Mesenchymal stem cell (in vitro differentiated cells and primary cell): ENCODE data around the gene MRPL55.

ENCODE experiments used
- DNase-seq: peaks from one replicate; pipeline ENCODE4 v3.0.0-alpha.2; 2013
- H2AFZ ChIP-seq: one replicate; pipeline ENCODE4 v1.6.1; 2013; ENCODE audit warnings: low read depth, mild to moderate bottlenecking, control low read depth, inconsistent platforms, low read length, moderate library complexity
- H2AK5ac ChIP-seq: 2 replicates; pipeline ENCODE4 v1.6.1; 2013; ENCODE audit warnings: low read length, moderate library complexity, mild to moderate bottlenecking, inconsistent platforms; ENCODE audit not compliant: severe bottlenecking
- H2BK120ac ChIP-seq: one replicate; pipeline ENCODE4 v1.6.1; 2013; ENCODE audit warnings: low read depth, mild to moderate bottlenecking, inconsistent platforms, low read length, moderate library complexity
- H2BK12ac ChIP-seq, 2 experiments: one replicate each; pipeline ENCODE4 v1.6.1; 2013; ENCODE audit warnings: inconsistent platforms in 2 of 2, low read length in 2 of 2, mild to moderate bottlenecking in 2 of 2, moderate library complexity in 2 of 2, control low read depth in 1 of 2
- H2BK15ac ChIP-seq: one replicate; pipeline ENCODE4 v1.6.1; 2013; ENCODE audit warnings: mild to moderate bottlenecking, low read depth, inconsistent platforms; ENCODE audit not compliant: poor library complexity, severe bottlenecking
- H2BK5ac ChIP-seq: 2 replicates; pipeline ENCODE4 v1.6.1; 2013; ENCODE audit warnings: low read depth, mild to moderate bottlenecking, low read length, control low read depth, inconsistent platforms; ENCODE audit not compliant: poor library complexity, severe bottlenecking
- H3K14ac ChIP-seq, 2 experiments: one replicate each; pipeline ENCODE4 v1.6.1; 2013; ENCODE audit warnings: inconsistent platforms in 2 of 2, low read length in 2 of 2, control low read depth in 1 of 2, mild to moderate bottlenecking in 1 of 2, moderate library complexity in 1 of 2
- H3K18ac ChIP-seq, 2 experiments: one replicate each; pipeline ENCODE4 v1.6.1; 2013; ENCODE audit warnings: inconsistent platforms in 2 of 2, low read length in 2 of 2, control low read depth in 1 of 2, low read depth in 1 of 2, mild to moderate bottlenecking in 1 of 2
- H3K23ac ChIP-seq, 2 experiments: one replicate each; pipeline ENCODE4 v1.6.1; 2013; ENCODE audit warnings: inconsistent platforms in 2 of 2, low read length in 2 of 2, mild to moderate bottlenecking in 2 of 2, moderate library complexity in 2 of 2, control low read depth in 1 of 2
- H3K27ac ChIP-seq: 2 replicates; pipeline ENCODE4 v1.5.1; 2013; ENCODE audit warnings: mild to moderate bottlenecking, moderate library complexity, low read length, control low read depth, inconsistent platforms; ENCODE audit not compliant: poor library complexity, severe bottlenecking
- H3K27me3 ChIP-seq, 2 experiments: 2 replicates each; pipeline versions ENCODE4 v1.6.1 to v1.7.0; 2013; ENCODE audit warnings: low read length in 2 of 2, mild to moderate bottlenecking in 2 of 2, moderate library complexity in 2 of 2, control low read depth in 1 of 2, inconsistent platforms in 1 of 2; ENCODE audit not compliant: control insufficient read depth in 1 of 2, insufficient read depth in 1 of 2
- H3K36me3 ChIP-seq, 2 experiments: 2 replicates each; pipeline versions ENCODE4 v1.6.1 to v1.7.0; 2013; ENCODE audit warnings: low read length in 2 of 2, control low read depth in 1 of 2, inconsistent platforms in 1 of 2, low read depth in 1 of 2, mild to moderate bottlenecking in 1 of 2; ENCODE audit not compliant: insufficient read depth in 2 of 2, control insufficient read depth in 1 of 2
- H3K4ac ChIP-seq, 2 experiments: one replicate each; pipeline ENCODE4 v1.6.1; 2013; ENCODE audit warnings: inconsistent platforms in 2 of 2, low read length in 2 of 2, mild to moderate bottlenecking in 2 of 2, moderate library complexity in 2 of 2, control low read depth in 1 of 2, low read depth in 1 of 2
- H3K4me1 ChIP-seq: 2 replicates; pipeline ENCODE4 v1.6.1; 2013; ENCODE audit warnings: low read depth, low read length, control low read depth; ENCODE audit not compliant: control insufficient read depth, insufficient read depth
- H3K4me2 ChIP-seq: 2 replicates; pipeline ENCODE4 v1.6.1; 2013; ENCODE audit warnings: low read length, mild to moderate bottlenecking, inconsistent platforms; ENCODE audit not compliant: poor library complexity, severe bottlenecking
- H3K4me3 ChIP-seq, 2 experiments: 2 replicates each; pipeline versions ENCODE4 v1.5.1 to v1.7.0; 2013; ENCODE audit warnings: low read length in 2 of 2, mild to moderate bottlenecking in 2 of 2, control low read depth in 1 of 2, low read depth in 1 of 2; ENCODE audit not compliant: insufficient read depth in 1 of 2
- H3K79me1 ChIP-seq: replicated peaks from 2 replicates; pipeline ENCODE4 v1.6.1; 2013; ENCODE audit warnings: mild to moderate bottlenecking, control low read depth, low read length, inconsistent platforms; ENCODE audit not compliant: poor library complexity, severe bottlenecking
- H3K9ac ChIP-seq: 2 replicates; pipeline ENCODE4 v1.7.0; 2013; ENCODE audit warnings: mild to moderate bottlenecking, low read length, moderate library complexity
- H3K9me3 ChIP-seq: 2 replicates; pipeline ENCODE4 v1.7.0; 2013; ENCODE audit warnings: mild to moderate bottlenecking, low read length; ENCODE audit not compliant: control insufficient read depth
- H4K8ac ChIP-seq: one replicate; pipeline ENCODE4 v1.6.1; 2013; ENCODE audit warnings: inconsistent platforms, mild to moderate bottlenecking, low read length, moderate library complexity
- H4K91ac ChIP-seq: one replicate; pipeline ENCODE4 v1.6.1; 2013; ENCODE audit warnings: mild to moderate bottlenecking, low read length, inconsistent platforms
- WGBS: methylation state at CpG from one replicate; pipeline ENCODE4 v1.1.7; 2013; ENCODE audit warnings: mixed read lengths; 5-methylcytosine and 5-hydroxymethylcytosine counted together

Gene MRPL55

DNA sequence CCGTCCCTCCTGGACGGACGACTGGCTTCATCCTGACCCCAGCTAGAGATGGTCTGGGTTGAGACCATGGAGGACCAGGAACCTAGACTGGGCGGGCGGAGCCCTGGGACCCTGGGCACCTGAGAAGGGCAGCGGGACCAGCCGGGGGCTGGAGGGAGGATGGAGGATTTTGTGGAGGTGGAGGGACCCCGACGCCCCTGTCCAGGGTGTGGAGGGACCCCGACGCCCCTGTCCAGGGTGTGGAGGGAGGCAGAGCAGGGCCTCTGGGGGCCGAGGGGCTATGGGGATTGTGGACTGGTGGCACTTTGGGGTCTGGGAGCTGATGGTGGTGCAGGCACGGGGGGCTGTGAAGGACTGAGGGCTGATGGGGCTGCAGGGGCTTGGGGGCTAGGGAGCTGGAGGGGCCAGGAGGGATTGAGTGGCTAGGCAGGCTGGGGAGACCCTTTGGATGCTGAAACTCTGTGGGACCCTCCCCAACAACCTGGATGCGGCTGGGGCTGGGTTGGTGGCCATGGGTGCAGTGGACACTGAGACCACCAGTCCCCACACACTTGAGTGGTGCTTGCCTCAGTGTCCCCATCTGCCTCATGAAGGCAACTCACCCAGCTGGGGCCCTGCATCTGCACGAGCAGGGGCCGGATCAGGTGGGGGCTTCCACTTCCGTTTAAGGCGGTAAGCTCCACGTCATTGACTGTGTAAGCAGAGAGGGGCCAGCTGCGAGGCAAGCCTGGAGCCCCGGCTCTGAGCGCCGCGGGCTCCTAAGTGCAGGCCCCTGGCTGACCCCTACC lies 48.0 kb upstream of the MRPL55 start:
- Histone ChIP-seq H3K9ac (no peak overlapping the region), H3K4me2 (no peak overlapping the region), H3K27ac (no peak overlapping the region), H4K91ac (no peak overlapping the region), H2BK12ac (no peak overlapping the region), H2BK5ac (no peak overlapping the region), H4K8ac (no peak overlapping the region), H3K9me3 (no peaks in the 10 kb centered on the region), H2AK5ac (no peak overlapping the region), H3K4me1 (peaks cover 2% of the 10 kb centered on the region), H3K18ac (no peak overlapping the region), H3K4me3 (no peak overlapping the region), H3K36me3 (peaks cover 0 to 29% of the 10 kb centered on the region in 2 experiments), H2AFZ (no peak overlapping the region), H3K23ac (no peak overlapping the region), H3K4ac (no peak overlapping the region), H3K27me3 (peaks cover 0 to 8% of the 10 kb centered on the region in 2 experiments), H2BK120ac (no peak overlapping the region), H3K14ac (no peak overlapping the region), H2BK15ac (peak overlapping the region; percentile 53), H3K79me1 (peaks cover 5% of the 10 kb centered on the region)
- no peak for DNase-seq
- WGBS = 94% methylated on average over 24 of the region's 24 CpGs

DNA sequence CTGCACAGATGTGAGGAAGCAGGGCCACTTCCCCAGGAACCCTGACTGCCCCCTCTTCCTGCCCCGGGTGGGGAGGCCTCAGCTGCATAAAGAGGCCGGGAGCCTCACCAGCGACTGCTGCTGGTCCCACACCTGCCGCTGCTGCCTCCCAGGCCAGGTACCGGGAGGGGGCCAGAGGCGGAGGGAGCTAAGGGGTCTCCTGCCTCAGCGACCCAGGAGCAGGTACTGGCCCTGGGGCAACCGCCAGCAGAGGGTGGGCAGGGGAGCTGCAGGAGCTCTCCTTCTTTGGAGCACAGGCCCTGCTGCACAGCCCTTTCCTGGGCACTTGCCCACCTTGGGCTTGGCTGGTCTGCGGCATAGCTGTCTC lies 47.4 kb upstream of the MRPL55 start:
- no peak overlapping the region for H2AFZ ChIP-seq
- no peak overlapping the region for H3K9ac ChIP-seq
- H2BK12ac ChIP-seq = no peak overlapping the region
- 88% methylated on average over 9 of the region's 9 CpGs for WGBS
- peaks cover 0 to 8% of the 10 kb centered on the region in 2 experiments for H3K27me3 ChIP-seq
- H3K18ac ChIP-seq = no peak overlapping the region
- H3K79me1 ChIP-seq = peaks cover 8% of the 10 kb centered on the region
- peaks cover 0 to 35% of the 10 kb centered on the region in 2 experiments for H3K36me3 ChIP-seq
- H3K4me3 ChIP-seq = no peak overlapping the region
- no peak overlapping the region for H3K23ac ChIP-seq
- no peak overlapping the region for H3K27ac ChIP-seq
- no peak for DNase-seq
- H3K4me2 ChIP-seq = no peak overlapping the region
- H2BK120ac ChIP-seq = no peak overlapping the region
- H2AK5ac ChIP-seq = no peak overlapping the region
- no peak overlapping the region for H2BK5ac ChIP-seq
- peaks cover 4% of the 10 kb centered on the region for H3K4me1 ChIP-seq
- no peaks in the 10 kb centered on the region for H3K9me3 ChIP-seq
- no peak overlapping the region for H4K91ac ChIP-seq
- no peak overlapping the region for H3K4ac ChIP-seq
- H3K14ac ChIP-seq = no peak overlapping the region
- H2BK15ac ChIP-seq = no peak overlapping the region
- no peak overlapping the region for H4K8ac ChIP-seq

DNA sequence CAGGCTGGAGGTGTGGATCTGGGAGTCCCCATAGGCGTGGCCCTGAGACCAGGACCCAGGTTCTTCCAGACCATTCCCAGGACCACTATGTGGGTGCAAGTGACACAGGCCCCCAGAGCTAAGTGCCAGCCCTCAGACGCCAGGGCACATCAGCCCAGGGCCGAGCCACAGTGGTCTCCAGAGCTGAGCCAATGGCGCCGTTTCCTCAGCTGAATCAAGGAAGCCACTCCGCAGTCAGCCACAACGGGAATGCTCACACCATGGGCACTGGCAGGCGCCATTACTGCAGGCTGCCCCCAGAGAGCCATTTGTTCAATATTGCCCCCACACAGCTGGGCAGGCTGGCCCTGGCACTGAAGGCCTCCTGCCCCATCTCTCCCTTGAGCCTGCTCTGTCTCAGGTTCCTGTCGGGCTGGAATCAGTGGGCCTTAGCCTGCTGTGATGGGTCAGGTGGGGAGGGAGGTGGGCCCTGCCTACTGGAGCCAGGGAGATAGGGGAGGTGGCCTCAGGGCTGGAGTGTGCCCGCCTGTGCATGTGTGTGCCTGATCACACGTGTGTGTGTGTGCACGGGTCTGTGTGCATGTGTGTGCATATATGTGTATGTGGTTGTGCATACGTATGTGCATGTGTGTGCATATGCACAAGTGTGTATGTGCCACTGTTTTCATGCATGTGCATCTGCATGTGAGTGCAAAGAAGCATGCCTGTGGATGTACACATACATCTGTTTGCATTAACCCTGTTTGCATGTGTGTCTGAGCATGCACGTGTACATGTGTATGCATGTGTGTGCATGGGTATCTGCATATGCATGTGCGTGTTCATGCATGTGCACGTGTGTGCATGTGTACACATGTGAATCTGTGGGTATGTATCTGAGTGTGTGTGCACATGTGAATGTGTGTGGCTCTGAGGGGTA lies 46.8 kb upstream of the MRPL55 start:
- no peak overlapping the region for H3K18ac ChIP-seq
- no peak overlapping the region for H2AFZ ChIP-seq
- no peak overlapping the region for H2BK15ac ChIP-seq
- H2BK120ac ChIP-seq = no peak overlapping the region
- no peak for DNase-seq
- no peak overlapping the region for H3K4me3 ChIP-seq
- H4K91ac ChIP-seq = no peak overlapping the region
- H3K27ac ChIP-seq = no peak overlapping the region
- no peak overlapping the region for H4K8ac ChIP-seq
- H3K9me3 ChIP-seq = no peaks in the 10 kb centered on the region
- WGBS = 91% methylated on average over 16 of the region's 16 CpGs
- H3K4me1 ChIP-seq = peaks cover 10% of the 10 kb centered on the region
- no peak overlapping the region for H2BK12ac ChIP-seq
- H3K36me3 ChIP-seq = peaks cover 0 to 42% of the 10 kb centered on the region in 2 experiments
- H2BK5ac ChIP-seq = no peak overlapping the region
- peaks cover 9% of the 10 kb centered on the region for H3K79me1 ChIP-seq
- peaks cover 0 to 8% of the 10 kb centered on the region in 2 experiments for H3K27me3 ChIP-seq
- H2AK5ac ChIP-seq = no peak overlapping the region
- H3K23ac ChIP-seq = no peak overlapping the region
- H3K9ac ChIP-seq = no peak overlapping the region
- H3K4me2 ChIP-seq = no peak overlapping the region
- no peak overlapping the region for H3K4ac ChIP-seq
- no peak overlapping the region for H3K14ac ChIP-seq
